Activated CD8-positive, alpha-beta T cell treated with anti-CD3 and anti-CD28 coated beads for 36 hours (primary cell): ENCODE results near the gene TRIM6. TPM values are rescaled to one million over a fixed set of nuclear protein-coding genes. Genes with fewer than 3 reads are reported as not detected.
A peak's percentile ranks its signal among the peaks of the same experiment; 100 is the strongest.
"Not testable (repeated sequence)": the region's sequence is repeated elsewhere in the genome, so short reads cannot be mapped to it uniquely, and the experiment has no call there.

Experiments
- ATAC-seq: fragments of 200-7000 bp; cut with Tn5 transposase; one replicate; pipeline ENCODE4 v1.10.0; 2021; ENCODE audit warnings: mild to moderate bottlenecking, moderate library complexity
- CTCF ChIA-PET: fragments of 350-600 bp; sonication (Branson Sonifier 250); formaldehyde crosslinking; loops from one replicate; lab custom pipeline; 2021; ENCODE audit warnings: antibody characterized with exemption; lab: Charles Lee
- POLR2A ChIA-PET: fragments of 350-600 bp; sonication (Branson Sonifier 250); formaldehyde crosslinking; loops from one replicate; lab custom pipeline; 2021; ENCODE audit warnings: antibody characterized with exemption; lab: Charles Lee
- DNase-seq: peaks from one replicate; pipeline ENCODE4 v3.0.0-alpha.2; 2020
- H3K27ac Mint-ChIP-seq: one replicate; pipeline ENCODE4 v1.8.0; 2021; ENCODE audit warnings: mild to moderate bottlenecking, mixed read lengths
- H3K27me3 Mint-ChIP-seq: one replicate; pipeline ENCODE4 v1.8.0; 2021; ENCODE audit warnings: mixed read lengths
- H3K36me3 Mint-ChIP-seq: one replicate; pipeline ENCODE4 v1.8.0; 2021; ENCODE audit warnings: low read depth, mixed read lengths
- H3K4me1 Mint-ChIP-seq: one replicate; pipeline ENCODE4 v1.8.0; 2021; ENCODE audit warnings: low read depth, mixed read lengths
- H3K4me3 Mint-ChIP-seq: one replicate; pipeline ENCODE4 v1.8.0; 2021; ENCODE audit warnings: mild to moderate bottlenecking, moderate library complexity, mixed read lengths
- H3K9me3 Mint-ChIP-seq: one replicate; pipeline ENCODE4 v1.8.0; 2021; ENCODE audit warnings: mixed read lengths
- intact Hi-C: fragments of 100-400 bp; cut with micrococcal nuclease; formaldehyde crosslinking; loops from one replicate; pipeline ENCODE4 v1.10.0; 2022
- total RNA-seq, 2 experiments: library from RNA; stranded (reverse); gene quantifications; one replicate each; pipeline ENCODE4 v1.2.3, GENCODE V29; 2021
- TF ChIP-seq, protein P1 (sequence below): fragments of 200-600 bp; IDR thresholded peaks from one replicate; pipeline ENCODE4 v1.8.0; 2022; ENCODE audit warnings: antibody characterized with exemption, mild to moderate bottlenecking

The TRIM6 gene
- total RNA-seq, 2 experiments from 2014 or later, result 0.32 to 0.47 TPM

DNA sequence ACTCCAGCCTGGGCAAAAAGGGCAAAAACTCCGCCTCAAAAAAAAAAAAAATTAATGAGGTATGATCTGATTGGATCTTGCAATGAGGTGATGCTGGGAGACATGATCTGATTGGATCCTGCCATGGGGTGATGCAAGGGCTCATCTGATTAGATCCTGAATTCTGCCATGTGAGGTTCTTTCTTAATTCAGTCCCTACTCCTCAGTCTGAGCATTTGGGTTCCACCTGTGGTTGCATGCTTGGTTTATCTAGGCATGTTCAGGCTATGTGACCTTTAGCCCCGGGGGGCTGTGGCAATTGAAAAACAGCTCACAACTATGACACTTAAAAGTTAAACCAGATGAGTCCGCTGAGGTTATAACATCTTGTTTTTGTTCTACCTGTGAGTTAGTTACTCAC lies 4.8 kb upstream of the TRIM6 start:
- POLR2A ChIA-PET, result no interaction called here
- ATAC-seq (peak; percentile 61), DNase-seq (peak; percentile 13)
- H3K27ac Mint-ChIP-seq, result no peak overlapping the region
- peaks cover 2% of the 10 kb centered on the region for H3K4me1 Mint-ChIP-seq
- H3K27me3 Mint-ChIP-seq, result no peaks in the 10 kb centered on the region
- TF ChIP-seq, protein P1, sequence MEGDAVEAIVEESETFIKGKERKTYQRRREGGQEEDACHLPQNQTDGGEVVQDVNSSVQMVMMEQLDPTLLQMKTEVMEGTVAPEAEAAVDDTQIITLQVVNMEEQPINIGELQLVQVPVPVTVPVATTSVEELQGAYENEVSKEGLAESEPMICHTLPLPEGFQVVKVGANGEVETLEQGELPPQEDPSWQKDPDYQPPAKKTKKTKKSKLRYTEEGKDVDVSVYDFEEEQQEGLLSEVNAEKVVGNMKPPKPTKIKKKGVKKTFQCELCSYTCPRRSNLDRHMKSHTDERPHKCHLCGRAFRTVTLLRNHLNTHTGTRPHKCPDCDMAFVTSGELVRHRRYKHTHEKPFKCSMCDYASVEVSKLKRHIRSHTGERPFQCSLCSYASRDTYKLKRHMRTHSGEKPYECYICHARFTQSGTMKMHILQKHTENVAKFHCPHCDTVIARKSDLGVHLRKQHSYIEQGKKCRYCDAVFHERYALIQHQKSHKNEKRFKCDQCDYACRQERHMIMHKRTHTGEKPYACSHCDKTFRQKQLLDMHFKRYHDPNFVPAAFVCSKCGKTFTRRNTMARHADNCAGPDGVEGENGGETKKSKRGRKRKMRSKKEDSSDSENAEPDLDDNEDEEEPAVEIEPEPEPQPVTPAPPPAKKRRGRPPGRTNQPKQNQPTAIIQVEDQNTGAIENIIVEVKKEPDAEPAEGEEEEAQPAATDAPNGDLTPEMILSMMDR, result no peak
- no peaks in the 10 kb centered on the region for H3K9me3 Mint-ChIP-seq
- intact Hi-C loops, result no loop called here
- no peaks in the 10 kb centered on the region for H3K36me3 Mint-ChIP-seq
- CTCF ChIA-PET, result interaction anchor here (1.2 kb wide), 1 partner anchor 8 kb away, joined by 5 read pairs; no protein-coding TSS in a partner anchor
- H3K4me3 Mint-ChIP-seq, result no peak overlapping the region

DNA sequence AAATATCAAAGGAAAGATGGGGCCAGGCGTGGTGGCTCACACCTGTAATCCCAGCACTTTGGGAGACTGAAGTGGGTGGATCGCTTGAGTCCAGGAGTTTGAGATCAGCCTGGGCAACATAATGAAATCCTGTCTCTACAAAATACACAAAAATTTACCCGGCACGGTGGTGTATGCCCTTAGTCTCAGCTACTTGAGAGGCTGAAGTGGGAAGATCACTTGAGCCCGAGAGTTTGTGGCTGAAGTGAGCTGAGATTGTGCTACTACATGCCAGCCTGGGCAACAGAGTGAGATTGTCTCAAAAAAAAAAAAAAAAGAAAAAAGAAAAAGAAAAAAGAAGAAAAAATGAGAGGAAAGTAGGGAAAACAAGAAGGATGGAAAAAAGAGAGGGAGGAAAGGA lies 3.8 kb upstream of the TRIM6 start:
- no peak for DNase-seq
- no peak for ATAC-seq
- peaks cover 2% of the 10 kb centered on the region for H3K27me3 Mint-ChIP-seq
- H3K36me3 Mint-ChIP-seq, result no peaks in the 10 kb centered on the region
- CTCF ChIA-PET, result interaction anchor here (1.2 kb wide), 1 partner anchor 7 kb away, joined by 5 read pairs; no protein-coding TSS in a partner anchor
- H3K27ac Mint-ChIP-seq, result no peak overlapping the region
- peaks cover 3% of the 10 kb centered on the region for H3K4me1 Mint-ChIP-seq
- TF ChIP-seq, protein P1, result no peak
- no peak overlapping the region for H3K4me3 Mint-ChIP-seq
- no peaks in the 10 kb centered on the region for H3K9me3 Mint-ChIP-seq
- POLR2A ChIA-PET, result no interaction called here
- intact Hi-C loops, result no loop called here

GRCh38 chr11:5593146-5593545 lies 3.3 kb upstream of the TRIM6 start:
- Mint-ChIP-seq H3K36me3 (no peaks in the 10 kb centered on the region), H3K4me1 (peaks cover 3% of the 10 kb centered on the region), H3K27ac (no peak overlapping the region), H3K27me3 (peaks cover 2% of the 10 kb centered on the region), H3K4me3 (no peak overlapping the region), H3K9me3 (no peaks in the 10 kb centered on the region)
- CTCF ChIA-PET, result no interaction called here
- intact Hi-C loops, result no loop called here
- TF ChIP-seq, protein P1, result no peak
- POLR2A ChIA-PET, result no interaction called here
- no peak for DNase-seq
- ATAC-seq, result no peak

- TF ChIP-seq, protein P1, result no peak
- ChIA-PET CTCF (interaction anchor here (1.2 to 1.7 kb wide), 2 partner anchors 73 to 211 kb away, joined by 3 to 5 read pairs; no protein-coding TSS in a partner anchor), POLR2A (no interaction called here)
- no peaks in the 10 kb centered on the region for H3K36me3 Mint-ChIP-seq
- no peak overlapping the region for H3K4me3 Mint-ChIP-seq
- peaks cover 2% of the 10 kb centered on the region for H3K27me3 Mint-ChIP-seq
- ATAC-seq, result no peak
- peaks cover 3% of the 10 kb centered on the region for H3K4me1 Mint-ChIP-seq
- intact Hi-C loops, result no loop called here
- no peak for DNase-seq
- no peak overlapping the region for H3K27ac Mint-ChIP-seq
- no peaks in the 10 kb centered on the region for H3K9me3 Mint-ChIP-seq
Observed at GRCh38 chr11:5597953-5598352, 1.5 kb downstream of the TRIM6 start.

DNA sequence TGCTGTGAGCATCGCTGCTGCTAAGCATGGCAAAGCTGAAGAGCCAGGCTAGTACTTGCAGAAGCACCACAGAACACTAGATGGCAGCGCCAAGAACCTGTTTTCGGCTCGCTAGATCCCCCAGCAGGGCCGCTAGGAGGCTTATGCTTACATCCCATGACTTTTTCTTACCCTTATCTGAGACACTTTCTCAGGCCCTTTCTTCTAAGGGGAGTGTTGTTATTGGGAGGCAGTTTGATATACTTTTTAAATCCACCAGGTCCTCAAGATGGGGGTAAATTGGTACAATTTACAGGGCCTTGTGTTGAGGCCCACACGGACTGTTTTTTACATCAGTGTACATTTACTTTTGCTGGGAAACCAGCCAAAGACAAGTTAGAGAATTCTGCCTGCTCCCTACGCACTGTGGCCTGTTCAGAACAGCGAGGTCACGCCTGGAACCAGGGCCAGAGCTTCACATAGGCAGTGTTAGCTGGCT lies 4.0 kb downstream of the TRIM6 start:
- peak; percentile 95 for ATAC-seq
- Mint-ChIP-seq H3K27me3 (peaks cover 2% of the 10 kb centered on the region), H3K9me3 (no peaks in the 10 kb centered on the region), H3K27ac (no peak overlapping the region), H3K36me3 (no peaks in the 10 kb centered on the region), H3K4me1 (peaks cover 3% of the 10 kb centered on the region), H3K4me3 (no peak overlapping the region)
- POLR2A ChIA-PET, result no interaction called here
- peak; percentile 77 for DNase-seq
- intact Hi-C loops, result loop anchor here (1.0 kb wide), 1 partner anchor 208 kb away; the partner anchor contains the start of gene OR52N2
- CTCF ChIA-PET, result interaction anchor here (0.7 to 2.2 kb wide), 16 partner anchors 8 to 291 kb away, joined by 3 to 9 read pairs (median 4); partner anchors contain the start of genes TRIM34 and TRIM5
- TF ChIP-seq, protein P1, result peak; percentile 82

GRCh38 chr11:5602791-5603190 lies 6.4 kb downstream of the TRIM6 start:
- H3K36me3 Mint-ChIP-seq, intact Hi-C loops, H3K27ac Mint-ChIP-seq, ATAC-seq, H3K9me3 Mint-ChIP-seq, H3K4me1 Mint-ChIP-seq, POLR2A ChIA-PET, DNase-seq, H3K4me3 Mint-ChIP-seq, H3K27me3 Mint-ChIP-seq: not testable (repeated sequence)
- CTCF ChIA-PET, result interaction anchor here (1.0 kb wide), 1 partner anchor 82 kb away, joined by 4 read pairs; the partner anchor contains the start of gene TRIM5
